ENCODE data around the gene PRR20D. TPM values are rescaled to one million over a fixed set of nuclear protein-coding genes. Genes with fewer than 3 reads are reported as not detected.
"Not testable (repeated sequence)": the region's sequence is repeated elsewhere in the genome, so short reads cannot be mapped to it uniquely, and the experiment has no call there.

PRR20D gene
- not detected in 2 replicates for total RNA-seq
- polyA plus RNA-seq: not detected in 2 replicates

- not testable (repeated sequence) for H4K20me1 ChIP-seq (ENCODE audit: insufficient read depth, poor library complexity, severe bottlenecking); H3K27ac ChIP-seq; H3K27me3 ChIP-seq; H3K9me2 ChIP-seq (replicated peaks; ENCODE audit: insufficient read depth); H3K4me1 ChIP-seq (ENCODE audit: insufficient read depth); H3K36me3 ChIP-seq (replicated peaks; ENCODE audit: insufficient read depth, low read depth); H3K4me3 ChIP-seq; H3K4me2 ChIP-seq; H2AFZ ChIP-seq; H3K9me3 ChIP-seq (ENCODE audit: low read depth); DNase-seq (ENCODE audit: low spot score); H3K79me2 ChIP-seq
- no CpG with 5 or more reads among the region's 22 CpGs for WGBS (ENCODE audit: low lambda C conversion rate, missing lambda C conversion rate)
Measured at GRCh38 chr13:57160332-57160731, at the start of gene PRR20D. Gene PRR20D (plus strand): TSS chr13:57160632. CDS start chr13:57161019, 387 bp downstream.

- DNase-seq (ENCODE audit: low spot score): no peak
- H3K9me2 ChIP-seq (replicated peaks; ENCODE audit: insufficient read depth): no peaks in the 10 kb centered on the region
- H4K20me1 ChIP-seq (ENCODE audit: insufficient read depth, poor library complexity, severe bottlenecking): no peaks in the 10 kb centered on the region
- H3K4me1 ChIP-seq (ENCODE audit: insufficient read depth): no peaks in the 10 kb centered on the region
- no peaks in the 10 kb centered on the region for H3K79me2 ChIP-seq
- H3K4me3 ChIP-seq: no peak overlapping the region
- no peak overlapping the region for H3K4me2 ChIP-seq
- H3K27ac ChIP-seq: no peak overlapping the region
- 91% methylated on average over 4 of the region's 4 CpGs for WGBS (ENCODE audit: low lambda C conversion rate, missing lambda C conversion rate)
- no peaks in the 10 kb centered on the region for H3K9me3 ChIP-seq (ENCODE audit: low read depth)
- H3K27me3 ChIP-seq: no peaks in the 10 kb centered on the region
- TF ChIP-seq EZH2 (IDR thresholded peaks at IDR 0.05; ENCODE audit: borderline replicate concordance) (no peak), CTCF (IDR thresholded peaks at IDR 0.05; ENCODE audit: poor library complexity) (no peak), EZH2phosphoT487 (IDR thresholded peaks at IDR 0.05; ENCODE audit: low read depth, severe bottlenecking, unreplicated experiment) (no peak)
- H3K36me3 ChIP-seq (replicated peaks; ENCODE audit: insufficient read depth, low read depth): no peaks in the 10 kb centered on the region
- H2AFZ ChIP-seq: no peak overlapping the region
Measured at GRCh38 chr13:57114945-57115344, 45.5 kb upstream of the PRR20D start.

GRCh38 chr13:57123681-57124080 is 36.8 kb upstream of the PRR20D start:
- H4K20me1 ChIP-seq (ENCODE audit: insufficient read depth, poor library complexity, severe bottlenecking): no peaks in the 10 kb centered on the region
- DNase-seq (ENCODE audit: low spot score): no peak
- no peak overlapping the region for H2AFZ ChIP-seq
- H3K9me2 ChIP-seq (replicated peaks; ENCODE audit: insufficient read depth): no peaks in the 10 kb centered on the region
- no peak overlapping the region for H3K4me3 ChIP-seq
- WGBS (ENCODE audit: low lambda C conversion rate, missing lambda C conversion rate): 89% methylated on average over 1 of the region's 1 CpG
- no peaks in the 10 kb centered on the region for H3K79me2 ChIP-seq
- no peak overlapping the region for H3K4me2 ChIP-seq
- H3K4me1 ChIP-seq (ENCODE audit: insufficient read depth): no peaks in the 10 kb centered on the region
- no peaks in the 10 kb centered on the region for H3K9me3 ChIP-seq (ENCODE audit: low read depth)
- no peaks in the 10 kb centered on the region for H3K36me3 ChIP-seq (replicated peaks; ENCODE audit: insufficient read depth, low read depth)
- H3K27ac ChIP-seq: no peak overlapping the region
- TF ChIP-seq EZH2phosphoT487 (IDR thresholded peaks at IDR 0.05; ENCODE audit: low read depth, severe bottlenecking, unreplicated experiment) (no peak), EZH2 (IDR thresholded peaks at IDR 0.05; ENCODE audit: borderline replicate concordance) (no peak), CTCF (IDR thresholded peaks at IDR 0.05; ENCODE audit: poor library complexity) (no peak)
- no peaks in the 10 kb centered on the region for H3K27me3 ChIP-seq

DNA sequence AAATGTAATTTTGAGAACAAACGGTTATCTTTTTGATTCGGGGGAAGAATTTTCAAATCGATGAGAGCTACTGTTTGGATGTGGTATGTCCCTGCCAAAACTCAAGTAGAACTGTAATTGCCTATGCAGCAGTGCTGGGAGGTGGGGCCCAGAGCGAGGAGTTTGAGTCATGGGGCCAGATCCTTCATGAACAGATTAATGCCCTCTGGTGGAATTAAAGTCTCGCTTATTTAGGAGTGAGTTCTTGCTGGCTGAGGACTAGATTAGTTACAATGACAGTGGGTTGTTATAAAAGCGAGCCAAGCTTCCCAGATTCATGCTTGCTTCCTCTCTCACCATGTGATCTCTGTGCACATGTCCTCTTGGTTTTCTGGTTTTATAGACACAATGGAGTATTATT is 31.5 kb upstream of the PRR20D start:
- no peak for TF ChIP-seq EZH2 (IDR thresholded peaks at IDR 0.05; ENCODE audit: borderline replicate concordance)
- Histone ChIP-seq H2AFZ (no peak overlapping the region), H3K9me2 (replicated peaks; ENCODE audit: insufficient read depth) (no peaks in the 10 kb centered on the region), H3K27ac (no peak overlapping the region), H4K20me1 (ENCODE audit: insufficient read depth, poor library complexity, severe bottlenecking) (no peaks in the 10 kb centered on the region), H3K79me2 (no peaks in the 10 kb centered on the region), H3K27me3 (no peaks in the 10 kb centered on the region), H3K4me3 (no peak overlapping the region), H3K4me1 (ENCODE audit: insufficient read depth) (no peaks in the 10 kb centered on the region), H3K36me3 (replicated peaks; ENCODE audit: insufficient read depth, low read depth) (no peaks in the 10 kb centered on the region), H3K9me3 (ENCODE audit: low read depth) (no peaks in the 10 kb centered on the region), H3K4me2 (no peak overlapping the region)
- WGBS (ENCODE audit: low lambda C conversion rate, missing lambda C conversion rate): 89% methylated on average over 6 of the region's 6 CpGs
- no peak for DNase-seq (ENCODE audit: low spot score)
